ENCODE results near the gene GALE. TPM values are rescaled to one million over a fixed set of nuclear protein-coding genes. Genes with fewer than 3 reads are reported as not detected.

Gene GALE
- total and polyA plus RNA-seq, 2 of the 13 experiments (the other 11 are each of a cell fraction or from before 2014, with no cell fraction given): 85.2 to 88.4 TPM

DNA sequence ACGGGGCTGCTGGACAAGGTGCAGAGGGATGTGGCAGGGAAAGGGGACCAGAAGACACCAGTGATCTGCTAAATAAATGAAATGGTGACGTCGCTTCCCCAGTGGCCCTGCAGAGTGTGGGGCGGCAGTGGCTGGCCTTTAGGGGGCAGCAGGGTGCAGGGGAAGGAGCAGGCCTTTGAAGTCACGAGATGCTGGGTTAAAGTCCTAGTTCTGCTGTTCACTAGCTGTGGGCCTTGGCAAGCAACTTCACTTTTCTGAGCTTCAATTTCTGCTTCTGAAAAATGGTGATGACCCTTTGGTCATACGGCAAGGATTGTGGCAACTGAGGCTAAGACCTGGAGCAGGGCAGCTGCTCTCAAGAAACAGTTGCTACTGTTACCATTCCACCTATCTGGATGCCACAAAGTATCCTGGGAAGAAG is 9.2 kb upstream of the GALE start (continued):
- TF ChIP-seq ATF2 (CRISPR knock-in tag; IDR thresholded peaks at IDR 0.05) (peak; percentile 94), ARNTL (CRISPR knock-in tag; IDR thresholded peaks at IDR 0.05) (no peak), U2AF1 (optimal IDR thresholded peaks at IDR 0.05; ENCODE audit: low read depth, low read length) (no peak), MAFF (IDR thresholded peaks at IDR 0.05; ENCODE audit: low read depth, low read length) (no peak), ZNF496 (CRISPR knock-in tag; IDR thresholded peaks at IDR 0.05; ENCODE audit: insufficient replicate concordance) (no peak), ZNF143 (CRISPR knock-in tag; IDR thresholded peaks at IDR 0.05) (peak; percentile 38; the same call in 1 of the 2 replicates), JUN (CRISPR knock-in tag; IDR thresholded peaks at IDR 0.05) (no peak), ZNF225 (CRISPR knock-in tag; IDR thresholded peaks at IDR 0.05) (no peak), MAFG (CRISPR knock-in tag; IDR thresholded peaks at IDR 0.05) (no peak), ATF7 (IDR thresholded peaks at IDR 0.05) (peak; percentile 92), ATF7 (CRISPR knock-in tag; IDR thresholded peaks at IDR 0.05) (peak; percentile 91), ZNF232 (CRISPR knock-in tag; IDR thresholded peaks at IDR 0.05; ENCODE audit: borderline replicate concordance) (no peak), FUBP1 (CRISPR knock-in tag; IDR thresholded peaks at IDR 0.05; ENCODE audit: borderline replicate concordance) (no peak), KLF11 (CRISPR knock-in tag; IDR thresholded peaks at IDR 0.05) (no peak)
- TF ChIP-seq, protein P1, sequence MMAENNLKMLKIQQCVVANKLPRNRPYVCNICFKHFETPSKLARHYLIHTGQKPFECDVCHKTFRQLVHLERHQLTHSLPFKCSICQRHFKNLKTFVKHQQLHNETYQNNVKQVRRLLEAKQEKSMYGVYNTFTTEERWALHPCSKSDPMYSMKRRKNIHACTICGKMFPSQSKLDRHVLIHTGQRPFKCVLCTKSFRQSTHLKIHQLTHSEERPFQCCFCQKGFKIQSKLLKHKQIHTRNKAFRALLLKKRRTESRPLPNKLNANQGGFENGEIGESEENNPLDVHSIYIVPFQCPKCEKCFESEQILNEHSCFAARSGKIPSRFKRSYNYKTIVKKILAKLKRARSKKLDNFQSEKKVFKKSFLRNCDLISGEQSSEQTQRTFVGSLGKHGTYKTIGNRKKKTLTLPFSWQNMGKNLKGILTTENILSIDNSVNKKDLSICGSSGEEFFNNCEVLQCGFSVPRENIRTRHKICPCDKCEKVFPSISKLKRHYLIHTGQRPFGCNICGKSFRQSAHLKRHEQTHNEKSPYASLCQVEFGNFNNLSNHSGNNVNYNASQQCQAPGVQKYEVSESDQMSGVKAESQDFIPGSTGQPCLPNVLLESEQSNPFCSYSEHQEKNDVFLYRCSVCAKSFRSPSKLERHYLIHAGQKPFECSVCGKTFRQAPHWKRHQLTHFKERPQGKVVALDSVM (CRISPR knock-in tag; IDR thresholded peaks at IDR 0.05): no peak
- TF ChIP-seq, protein P2, sequence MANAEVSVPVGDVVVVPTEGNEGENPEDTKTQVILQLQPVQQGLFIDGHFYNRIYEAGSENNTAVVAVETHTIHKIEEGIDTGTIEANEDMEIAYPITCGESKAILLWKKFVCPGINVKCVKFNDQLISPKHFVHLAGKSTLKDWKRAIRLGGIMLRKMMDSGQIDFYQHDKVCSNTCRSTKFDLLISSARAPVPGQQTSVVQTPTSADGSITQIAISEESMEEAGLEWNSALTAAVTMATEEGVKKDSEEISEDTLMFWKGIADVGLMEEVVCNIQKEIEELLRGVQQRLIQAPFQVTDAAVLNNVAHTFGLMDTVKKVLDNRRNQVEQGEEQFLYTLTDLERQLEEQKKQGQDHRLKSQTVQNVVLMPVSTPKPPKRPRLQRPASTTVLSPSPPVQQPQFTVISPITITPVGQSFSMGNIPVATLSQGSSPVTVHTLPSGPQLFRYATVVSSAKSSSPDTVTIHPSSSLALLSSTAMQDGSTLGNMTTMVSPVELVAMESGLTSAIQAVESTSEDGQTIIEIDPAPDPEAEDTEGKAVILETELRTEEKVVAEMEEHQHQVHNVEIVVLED (CRISPR knock-in tag; IDR thresholded peaks at IDR 0.05; ENCODE audit: borderline replicate concordance): no peak
- TF ChIP-seq, protein P3, sequence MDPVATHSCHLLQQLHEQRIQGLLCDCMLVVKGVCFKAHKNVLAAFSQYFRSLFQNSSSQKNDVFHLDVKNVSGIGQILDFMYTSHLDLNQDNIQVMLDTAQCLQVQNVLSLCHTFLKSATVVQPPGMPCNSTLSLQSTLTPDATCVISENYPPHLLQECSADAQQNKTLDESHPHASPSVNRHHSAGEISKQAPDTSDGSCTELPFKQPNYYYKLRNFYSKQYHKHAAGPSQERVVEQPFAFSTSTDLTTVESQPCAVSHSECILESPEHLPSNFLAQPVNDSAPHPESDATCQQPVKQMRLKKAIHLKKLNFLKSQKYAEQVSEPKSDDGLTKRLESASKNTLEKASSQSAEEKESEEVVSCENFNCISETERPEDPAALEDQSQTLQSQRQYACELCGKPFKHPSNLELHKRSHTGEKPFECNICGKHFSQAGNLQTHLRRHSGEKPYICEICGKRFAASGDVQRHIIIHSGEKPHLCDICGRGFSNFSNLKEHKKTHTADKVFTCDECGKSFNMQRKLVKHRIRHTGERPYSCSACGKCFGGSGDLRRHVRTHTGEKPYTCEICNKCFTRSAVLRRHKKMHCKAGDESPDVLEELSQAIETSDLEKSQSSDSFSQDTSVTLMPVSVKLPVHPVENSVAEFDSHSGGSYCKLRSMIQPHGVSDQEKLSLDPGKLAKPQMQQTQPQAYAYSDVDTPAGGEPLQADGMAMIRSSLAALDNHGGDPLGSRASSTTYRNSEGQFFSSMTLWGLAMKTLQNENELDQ (CRISPR knock-in tag; IDR thresholded peaks at IDR 0.05; ENCODE audit: borderline replicate concordance): no peak
